Measurements from ENCODE around the gene PLCXD3.

- TF ChIP-seq CEBPB (tag; IDR thresholded peaks at IDR 0.05) = no peak
- TF ChIP-seq ELK1 (CRISPR knock-in tag; IDR thresholded peaks at IDR 0.05) = no peak
- TF ChIP-seq POLR2A (conservative IDR thresholded peaks at IDR 0.05) = no peak
- TF ChIP-seq FOXM1 (IDR thresholded peaks at IDR 0.05; ENCODE audit: low read depth) = no peak
- TF ChIP-seq FOXM1 (CRISPR knock-in tag; IDR thresholded peaks at IDR 0.05; ENCODE audit: low read depth) = no peak
- TF ChIP-seq KLF10 (CRISPR knock-in tag; IDR thresholded peaks at IDR 0.05) = no peak
- no peak for TF ChIP-seq CTCF (IDR thresholded peaks at IDR 0.05 in 2 of 3, conservative IDR thresholded peaks at IDR 0.05 in 1 of 3; ENCODE audit: insufficient read depth in 2 of 3, low read depth in 1 of 3, low read length in 3 of 3)
- TF ChIP-seq ARID4B (CRISPR knock-in tag; IDR thresholded peaks at IDR 0.05) = no peak
- no peak for TF ChIP-seq CHD1 (IDR thresholded peaks at IDR 0.05; ENCODE audit: low read length)
These were observed 44.8 kb downstream of the PLCXD3 start for GRCh38 chr5:41465493-41466171.

Measured in K562 (cell line).